HUES64 (cell line): ENCODE measurements around the gene CXCL3.

Experiments used
- H3K27ac ChIP-seq: 2 replicates; pipeline ENCODE4 v1.7.0; 2013; ENCODE audit warnings: low read depth, low read length, inconsistent platforms
- H3K27me3 ChIP-seq: 2 replicates; pipeline ENCODE4 v1.6.1; 2013; ENCODE audit warnings: mild to moderate bottlenecking, low read length; ENCODE audit not compliant: insufficient read depth
- H3K36me3 ChIP-seq: 2 replicates; pipeline ENCODE4 v1.6.1; 2013; ENCODE audit warnings: mild to moderate bottlenecking, low read length; ENCODE audit not compliant: insufficient read depth
- H3K4me1 ChIP-seq: 2 replicates; pipeline ENCODE4 v1.6.1; 2013; ENCODE audit warnings: mild to moderate bottlenecking, low read length, moderate library complexity; ENCODE audit not compliant: insufficient read depth
- H3K4me3 ChIP-seq: 2 replicates; pipeline ENCODE4 v1.5.1; 2013; ENCODE audit warnings: mild to moderate bottlenecking, low read length, moderate library complexity
- H3K9ac ChIP-seq: 2 replicates; pipeline ENCODE4 v1.6.1; 2013; ENCODE audit warnings: mild to moderate bottlenecking, low read depth, low read length
- H3K9me3 ChIP-seq: 2 replicates; pipeline ENCODE4 v1.6.1; 2013; ENCODE audit warnings: low read depth, low read length; ENCODE audit not compliant: insufficient read depth
- WGBS: fragments of 150-250, 120-280 bp; methylation state at CpG from one replicate; pipeline ENCODE4 v1.1.7; 2013; ENCODE audit warnings: missing lambda C conversion rate; 5-methylcytosine and 5-hydroxymethylcytosine counted together

The CXCL3 gene

DNA sequence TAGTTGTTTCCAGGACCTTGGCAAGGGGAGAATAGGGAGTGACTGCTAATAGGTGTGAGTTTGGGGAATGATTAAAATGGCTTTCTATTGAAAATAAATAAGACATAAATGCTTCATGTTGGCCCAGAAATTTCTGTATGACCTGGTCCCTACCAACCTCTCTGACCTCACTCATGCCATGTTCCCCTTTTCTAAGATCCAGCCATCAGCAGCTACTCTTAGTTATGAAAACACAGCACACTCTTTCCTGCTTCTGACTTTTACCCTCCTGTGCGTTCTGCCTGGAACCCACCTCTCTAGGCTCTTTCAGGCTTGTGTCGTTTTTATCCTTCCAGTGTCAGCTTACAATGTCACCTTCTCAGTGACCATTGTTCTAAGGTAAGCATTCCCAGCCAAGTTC is 25.2 kb downstream of the CXCL3 start:
- peaks cover 14% of the 10 kb centered on the region for H3K4me1 ChIP-seq
- 86% methylated on average over 2 of the region's 2 CpGs for WGBS
- H3K36me3 ChIP-seq = no peaks in the 10 kb centered on the region
- no peak overlapping the region for H3K27ac ChIP-seq
- no peaks in the 10 kb centered on the region for H3K27me3 ChIP-seq
- no peak overlapping the region for H3K4me3 ChIP-seq
- no peak overlapping the region for H3K9ac ChIP-seq
- no peaks in the 10 kb centered on the region for H3K9me3 ChIP-seq

DNA sequence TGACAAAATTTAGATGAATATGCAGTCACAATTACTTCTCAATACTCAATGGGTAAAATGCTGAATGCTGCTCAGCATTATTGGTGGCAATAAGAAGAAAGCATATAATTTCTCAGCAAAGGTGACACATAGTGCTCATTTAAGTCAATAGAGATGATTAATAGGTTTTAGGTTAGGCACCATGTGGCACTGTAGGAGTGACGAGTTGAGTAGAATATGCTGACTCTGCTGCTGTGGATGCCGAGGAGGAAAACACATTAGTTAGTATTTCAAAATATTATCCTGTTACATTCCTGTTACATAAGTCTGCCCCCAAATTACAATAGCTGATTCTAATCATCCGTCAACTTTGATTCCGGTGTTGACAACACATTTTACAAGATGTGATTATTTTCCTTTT is 26.4 kb downstream of the CXCL3 start:
- H3K9me3 ChIP-seq = no peaks in the 10 kb centered on the region
- no peak overlapping the region for H3K27ac ChIP-seq
- no peak overlapping the region for H3K9ac ChIP-seq
- H3K36me3 ChIP-seq = no peaks in the 10 kb centered on the region
- no peaks in the 10 kb centered on the region for H3K27me3 ChIP-seq
- 96% methylated on average over 4 of the region's 4 CpGs for WGBS
- H3K4me1 ChIP-seq = peaks cover 14% of the 10 kb centered on the region
- no peak overlapping the region for H3K4me3 ChIP-seq

DNA sequence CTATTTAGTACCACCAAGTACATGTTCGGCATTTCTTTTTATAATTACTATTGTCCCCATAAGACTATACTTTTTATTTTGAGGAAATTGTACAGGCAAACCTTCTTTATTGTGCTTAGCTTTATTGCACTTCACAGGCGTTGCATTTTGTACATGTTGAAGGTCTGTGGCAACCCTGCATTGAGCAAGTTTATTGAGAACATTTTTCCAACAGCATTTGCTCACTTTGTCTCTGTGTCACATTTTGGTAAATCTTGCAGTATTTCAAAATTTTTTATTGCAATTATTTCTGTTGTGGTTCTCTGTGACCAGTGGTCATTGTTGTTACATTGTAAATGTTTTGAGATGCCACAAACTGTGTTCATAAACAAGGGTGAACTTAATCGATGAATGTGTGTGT is 29.2 kb downstream of the CXCL3 start:
- H3K27me3 ChIP-seq = no peaks in the 10 kb centered on the region
- 93% methylated on average over 2 of the region's 3 CpGs for WGBS
- H3K9ac ChIP-seq = no peak overlapping the region
- H3K4me1 ChIP-seq = peaks cover 4% of the 10 kb centered on the region; the same call in 1 of the 2 replicates
- no peaks in the 10 kb centered on the region for H3K9me3 ChIP-seq
- H3K27ac ChIP-seq = no peak overlapping the region
- no peaks in the 10 kb centered on the region for H3K36me3 ChIP-seq
- H3K4me3 ChIP-seq = no peak overlapping the region

DNA sequence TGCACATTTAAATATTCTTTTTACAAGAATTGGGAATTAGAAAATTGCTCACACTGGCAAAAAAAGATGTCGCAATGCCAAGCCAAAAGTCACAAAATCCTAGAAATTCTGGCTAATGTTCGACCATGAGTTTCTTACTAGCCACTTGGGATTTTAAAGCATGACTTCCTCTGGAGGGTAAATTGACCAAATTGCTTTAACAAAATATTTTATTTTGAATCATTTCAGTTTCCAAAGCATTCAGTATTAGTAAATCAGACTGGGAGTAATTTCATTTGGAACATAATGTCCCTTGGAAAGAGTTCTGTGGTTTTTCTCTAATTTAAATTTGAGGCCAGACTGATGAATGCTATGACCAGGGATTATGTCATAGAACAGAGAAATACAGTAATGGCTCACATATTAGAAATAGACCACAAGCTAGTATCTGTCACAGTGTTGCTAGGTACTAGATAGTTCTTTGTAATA is 32.4 kb downstream of the CXCL3 start:
- Histone ChIP-seq H3K9ac (no peak overlapping the region), H3K4me1 (peaks cover 4% of the 10 kb centered on the region; the same call in 1 of the 2 replicates), H3K9me3 (no peaks in the 10 kb centered on the region), H3K36me3 (no peaks in the 10 kb centered on the region), H3K4me3 (no peak overlapping the region), H3K27ac (no peak overlapping the region), H3K27me3 (no peaks in the 10 kb centered on the region)
- WGBS = 93% methylated on average over 2 of the region's 2 CpGs

DNA sequence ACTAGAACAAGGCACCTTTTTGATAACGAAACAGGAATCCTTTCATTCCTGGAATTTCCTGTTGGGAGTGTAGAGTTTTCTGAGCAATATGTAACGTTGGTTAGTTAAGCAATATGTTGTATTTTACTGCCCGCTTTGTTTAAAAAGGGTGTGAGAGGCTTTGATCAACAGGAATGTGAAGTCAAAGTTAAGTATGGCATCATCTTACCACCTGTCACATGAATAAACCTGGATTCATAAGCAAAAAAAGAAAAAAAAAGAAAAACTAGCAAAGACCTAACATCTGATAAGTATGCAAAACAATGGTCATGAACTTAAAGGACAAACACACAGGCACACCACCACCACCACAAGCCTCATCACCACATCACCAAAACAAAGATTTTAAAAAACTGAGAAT is 33.0 kb downstream of the CXCL3 start:
- Histone ChIP-seq H3K4me3 (no peak overlapping the region), H3K9ac (no peak overlapping the region), H3K9me3 (no peaks in the 10 kb centered on the region), H3K27ac (no peak overlapping the region), H3K4me1 (peaks cover 4% of the 10 kb centered on the region; the same call in 1 of the 2 replicates), H3K27me3 (no peaks in the 10 kb centered on the region), H3K36me3 (no peaks in the 10 kb centered on the region)
- 86% methylated on average over 3 of the region's 3 CpGs for WGBS

DNA sequence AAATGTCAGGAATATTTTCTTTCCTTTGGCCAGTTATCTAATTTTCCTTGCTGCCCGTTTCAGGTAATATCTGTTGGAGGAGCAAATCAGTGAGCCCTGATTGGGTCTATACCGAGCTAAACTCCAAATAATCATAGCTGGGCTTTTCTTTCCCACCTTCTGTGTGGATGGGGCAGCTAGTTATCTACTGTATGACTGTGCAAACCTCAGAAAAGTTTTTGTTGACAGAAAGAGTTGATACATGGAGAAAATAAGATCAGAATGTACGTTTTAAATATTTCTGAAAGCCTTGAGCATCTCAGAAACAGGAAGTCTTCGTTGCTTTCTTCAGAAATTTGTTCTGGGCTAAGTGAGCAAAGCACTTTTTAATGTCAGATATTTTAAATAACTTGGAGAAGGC is 33.8 kb downstream of the CXCL3 start:
- Histone ChIP-seq H3K9ac (no peak overlapping the region), H3K27me3 (no peaks in the 10 kb centered on the region), H3K27ac (no peak overlapping the region), H3K4me3 (no peak overlapping the region), H3K9me3 (no peaks in the 10 kb centered on the region), H3K36me3 (no peaks in the 10 kb centered on the region), H3K4me1 (peaks cover 4% of the 10 kb centered on the region; the same call in 1 of the 2 replicates)
- 87% methylated on average over 2 of the region's 4 CpGs for WGBS

DNA sequence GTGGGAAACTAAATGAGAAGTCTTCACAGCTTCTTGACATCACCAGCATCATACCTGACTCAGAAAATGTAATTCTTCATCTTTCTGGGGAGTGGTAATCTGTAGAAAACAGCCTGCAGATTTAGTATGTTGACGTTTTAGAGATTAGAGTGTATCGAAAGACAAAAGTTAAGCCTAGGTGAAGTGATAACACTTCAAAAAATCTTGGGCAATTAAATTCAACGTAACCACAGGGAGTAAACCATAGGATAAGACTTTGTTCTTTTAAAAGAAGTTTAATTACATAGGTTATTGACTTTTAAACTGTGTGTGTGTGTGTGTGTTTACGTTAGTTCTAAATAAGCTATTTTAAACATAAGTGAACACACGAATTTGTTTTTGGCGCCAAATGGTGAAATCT is 38.2 kb downstream of the CXCL3 start:
- peaks cover 23% of the 10 kb centered on the region for H3K4me1 ChIP-seq
- H3K9ac ChIP-seq = no peak overlapping the region
- H3K4me3 ChIP-seq = no peak overlapping the region
- H3K27me3 ChIP-seq = peaks cover 16% of the 10 kb centered on the region
- H3K27ac ChIP-seq = no peak overlapping the region
- 93% methylated on average over 6 of the region's 6 CpGs for WGBS
- H3K36me3 ChIP-seq = no peaks in the 10 kb centered on the region
- H3K9me3 ChIP-seq = no peaks in the 10 kb centered on the region

DNA sequence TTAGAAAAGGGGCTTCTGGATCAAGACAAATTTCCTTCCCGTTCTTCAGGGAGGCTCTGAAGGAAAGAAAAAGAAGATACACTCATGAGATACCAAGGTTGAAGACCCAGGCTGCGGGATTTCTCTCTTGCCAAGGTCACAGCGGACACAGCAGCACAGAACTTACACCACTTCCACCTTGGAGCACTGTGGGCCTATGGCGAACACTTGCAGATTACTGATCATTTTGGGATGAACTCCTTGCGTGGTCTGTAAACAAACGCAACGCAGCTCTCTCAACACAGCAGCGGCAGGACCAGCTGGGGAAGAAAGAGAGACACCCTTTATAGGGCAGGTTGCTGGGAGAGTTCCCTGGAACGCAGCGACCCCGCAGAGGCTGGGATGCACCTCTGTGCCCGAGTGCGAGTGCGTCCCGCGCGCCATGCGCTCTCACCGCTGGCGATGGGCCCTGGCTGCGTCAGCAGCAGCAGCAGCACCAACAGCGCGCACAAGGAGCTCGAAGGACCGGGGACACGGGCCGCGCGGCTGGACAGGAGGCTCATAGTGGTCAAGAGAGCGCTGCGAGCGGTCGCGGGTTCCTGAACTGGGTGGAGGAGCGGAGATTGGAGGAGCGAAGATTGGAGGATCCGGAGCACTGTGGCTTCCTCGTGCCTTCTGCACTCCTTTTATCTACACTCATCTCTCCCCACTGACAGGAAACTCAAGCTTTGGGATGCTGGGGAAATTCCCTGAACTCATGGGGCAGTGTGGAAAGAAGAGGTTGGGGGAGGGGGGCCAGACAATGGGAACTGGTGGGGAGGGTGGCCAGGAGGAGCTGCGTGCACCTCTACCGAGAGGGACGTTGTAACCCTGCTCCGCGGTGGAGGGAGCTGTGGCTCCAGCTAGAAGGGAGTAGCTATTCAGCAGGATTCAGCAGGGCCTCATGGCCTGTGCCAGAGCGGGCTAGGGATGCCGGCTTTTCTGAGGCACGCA is 40.2 kb downstream of the CXCL3 start, which contains the start of gene CXCL5:
Gene CXCL5 (minus strand): TSS at position 638 of the 972 bp plus-strand sequence. CDS start 96 bp downstream, at position 542.
- no peaks in the 10 kb centered on the region for H3K36me3 ChIP-seq
- no peaks in the 10 kb centered on the region for H3K9me3 ChIP-seq
- H3K4me1 ChIP-seq = peaks cover 23% of the 10 kb centered on the region
- H3K9ac ChIP-seq = peak within 1 kb of the TSS; percentile 70
- H3K4me3 ChIP-seq = peak within 1 kb of the TSS; percentile 50
- peak within 1 kb of the TSS; percentile 61 for H3K27ac ChIP-seq
- H3K27me3 ChIP-seq = peaks cover 16% of the 10 kb centered on the region
- WGBS = 14% methylated on average over 43 of the region's 46 CpGs

DNA sequence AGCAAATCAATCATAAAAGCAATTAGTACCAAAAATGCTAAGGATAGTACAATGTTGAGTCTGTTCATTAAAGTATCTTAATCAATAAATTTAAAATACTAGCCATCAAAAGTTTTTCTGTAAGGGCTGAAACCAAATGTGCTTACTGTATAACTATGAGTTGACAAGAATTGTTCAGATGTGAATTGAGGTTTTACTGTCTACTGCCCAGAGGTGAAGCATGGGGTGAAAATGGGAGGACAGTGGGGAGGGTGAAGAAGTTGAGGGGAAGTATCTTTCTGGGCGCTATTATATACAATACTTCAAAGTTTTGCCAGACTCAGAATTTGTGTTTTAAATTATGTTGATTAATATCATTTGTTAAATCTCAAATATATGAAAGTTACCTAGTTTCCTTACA is 46.4 kb downstream of the CXCL3 start:
- no peak overlapping the region for H3K9ac ChIP-seq
- H3K36me3 ChIP-seq = no peaks in the 10 kb centered on the region
- H3K27ac ChIP-seq = no peak overlapping the region
- H3K4me1 ChIP-seq = peaks cover 18% of the 10 kb centered on the region
- H3K27me3 ChIP-seq = 0 out of 2 replicates have a peak, but pooled peaks cover 4% of the 10 kb centered on the region
- WGBS = no CpG with 5 or more reads among the region's 1 CpG
- no peaks in the 10 kb centered on the region for H3K9me3 ChIP-seq
- no peak overlapping the region for H3K4me3 ChIP-seq

DNA sequence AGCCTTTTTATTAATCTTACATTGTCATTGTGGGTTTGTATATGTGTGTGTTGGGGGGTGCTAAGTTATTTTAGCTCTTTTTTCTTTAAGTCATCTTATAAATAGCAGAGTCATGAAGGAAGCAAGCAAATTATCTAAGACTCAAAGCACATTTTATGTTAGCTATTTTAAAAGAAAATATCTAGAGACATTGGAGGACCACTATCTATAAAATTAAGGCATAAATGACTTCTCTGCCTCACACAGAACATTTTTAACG is 46.8 kb downstream of the CXCL3 start:
- Histone ChIP-seq H3K9ac (no peak overlapping the region), H3K27ac (no peak overlapping the region), H3K27me3 (no peaks in the 10 kb centered on the region), H3K4me1 (peaks cover 15% of the 10 kb centered on the region), H3K36me3 (no peaks in the 10 kb centered on the region), H3K9me3 (no peaks in the 10 kb centered on the region), H3K4me3 (no peak overlapping the region)
- WGBS = 100% methylated on average over 1 of the region's 1 CpG

DNA sequence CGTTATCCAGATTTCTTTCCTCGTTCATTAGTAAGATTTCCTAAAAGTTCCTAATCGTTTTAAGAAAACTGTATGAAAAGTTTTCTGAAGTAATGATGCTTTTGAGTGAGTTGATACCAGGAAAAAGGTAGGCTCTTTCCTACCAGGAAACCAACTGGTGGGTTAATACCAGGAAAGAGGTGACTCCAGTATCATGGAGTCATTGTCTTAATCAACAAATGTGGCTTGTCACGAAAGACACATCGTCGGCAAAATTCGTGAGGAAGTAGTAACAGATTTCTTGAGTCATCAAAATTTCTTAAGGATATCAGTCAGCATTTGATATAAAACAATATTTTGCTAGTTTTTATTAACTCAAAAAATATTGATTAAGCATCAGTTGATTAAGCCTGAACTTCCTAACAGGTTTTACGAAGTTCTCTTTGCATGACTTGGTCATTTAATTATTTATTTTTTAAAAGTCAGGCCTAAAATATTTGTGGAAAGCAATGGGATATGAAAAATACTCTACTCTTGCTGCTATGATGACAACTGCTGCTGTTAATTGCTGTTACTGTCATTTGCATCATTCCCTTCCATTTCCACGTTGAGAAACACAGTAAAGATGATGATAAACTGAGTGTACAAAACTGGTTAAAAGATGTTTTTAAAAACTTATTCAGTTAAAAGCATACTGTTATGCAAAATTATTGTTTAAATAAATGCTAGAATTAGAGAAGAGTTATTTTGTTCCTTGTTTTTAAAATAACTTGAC is 47.3 kb downstream of the CXCL3 start:
- Histone ChIP-seq H3K27ac (no peak overlapping the region), H3K27me3 (no peaks in the 10 kb centered on the region), H3K9ac (no peak overlapping the region), H3K9me3 (no peaks in the 10 kb centered on the region), H3K36me3 (no peaks in the 10 kb centered on the region), H3K4me1 (peaks cover 15% of the 10 kb centered on the region), H3K4me3 (no peak overlapping the region)
- WGBS = 97% methylated on average over 7 of the region's 9 CpGs
